Neuronal stem cell (in vitro differentiated cells): ENCODE data around the gene THSD7A.
"Not testable (repeated sequence)": the region's sequence is repeated elsewhere in the genome, so short reads cannot be mapped to it uniquely, and the experiment has no call there.

ENCODE experiments used
- DNase-seq: peaks from one replicate; pipeline ENCODE4 v3.0.0-alpha.2; 2013; ENCODE audit warnings: low spot score
- H2AFZ ChIP-seq: one replicate; pipeline ENCODE4 v1.6.1; 2013; ENCODE audit warnings: mild to moderate bottlenecking, low read length, inconsistent platforms
- H2AK5ac ChIP-seq: 2 replicates; pipeline ENCODE4 v1.6.1; 2013; ENCODE audit warnings: low read depth, mild to moderate bottlenecking, inconsistent platforms, low read length, moderate library complexity, mixed read lengths
- H2BK120ac ChIP-seq: 2 replicates; pipeline ENCODE4 v1.6.1; 2013; ENCODE audit warnings: low read depth, mild to moderate bottlenecking, inconsistent platforms, low read length, moderate library complexity, mixed read lengths
- H2BK12ac ChIP-seq: one replicate; pipeline ENCODE4 v1.6.1; 2013; ENCODE audit warnings: low read length, inconsistent platforms
- H2BK15ac ChIP-seq: 2 replicates; pipeline ENCODE4 v1.6.1; 2013; ENCODE audit warnings: mild to moderate bottlenecking, low read length, inconsistent platforms, mixed read lengths
- H2BK5ac ChIP-seq: one replicate; pipeline ENCODE4 v1.6.1; 2013; ENCODE audit warnings: inconsistent platforms, mild to moderate bottlenecking, low read length, moderate library complexity
- H3K14ac ChIP-seq: one replicate; pipeline ENCODE4 v1.6.1; 2013; ENCODE audit warnings: low read length, inconsistent platforms
- H3K18ac ChIP-seq: 2 replicates; pipeline ENCODE4 v1.6.1; 2013; ENCODE audit warnings: low read length, inconsistent platforms
- H3K23ac ChIP-seq: 2 replicates; pipeline ENCODE4 v1.6.1; 2013; ENCODE audit warnings: low read depth, mild to moderate bottlenecking, mixed read lengths, low read length, inconsistent platforms; ENCODE audit not compliant: poor library complexity
- H3K27ac ChIP-seq: replicated peaks from 3 replicates; pipeline ENCODE4 v1.5.1; 2013; ENCODE audit warnings: low read length, inconsistent platforms
- H3K27me3 ChIP-seq, 3 experiments: 2 replicates each; pipeline ENCODE4 v1.6.1; 2013; ENCODE audit warnings: low read length in 3 of 3, mild to moderate bottlenecking in 2 of 3, inconsistent platforms in 1 of 3, low read depth in 1 of 3, mixed read lengths in 1 of 3, moderate library complexity in 1 of 3; ENCODE audit not compliant: control insufficient read depth in 3 of 3, insufficient read depth in 3 of 3
- H3K36me3 ChIP-seq, 2 donors: replicated peaks in 1 of 2; 2 replicates each; pipeline ENCODE4 v1.6.1; 2013; ENCODE audit warnings: low read length in 2 of 2; ENCODE audit not compliant: control insufficient read depth in 2 of 2, insufficient read depth in 2 of 2
- H3K4ac ChIP-seq: 2 replicates; pipeline ENCODE4 v1.6.1; 2013; ENCODE audit warnings: inconsistent platforms, mild to moderate bottlenecking, low read length, moderate library complexity
- H3K4me1 ChIP-seq, 2 donors: 1 replicate in 1 of 2; 2 replicates in 1 of 2; pipeline ENCODE4 v1.6.1; 2013; ENCODE audit warnings: low read length in 2 of 2, low read depth in 1 of 2; ENCODE audit not compliant: control insufficient read depth in 2 of 2, insufficient read depth in 1 of 2
- H3K4me2 ChIP-seq: one replicate; pipeline ENCODE4 v1.6.1; 2013; ENCODE audit warnings: mild to moderate bottlenecking, low read length, inconsistent platforms; ENCODE audit not compliant: insufficient read depth, poor library complexity, severe bottlenecking
- H3K4me3 ChIP-seq, 2 donors: 2 replicates each; pipeline ENCODE4 v1.5.1; 2013; ENCODE audit warnings: low read length in 2 of 2, mild to moderate bottlenecking in 2 of 2, inconsistent platforms in 1 of 2, moderate library complexity in 1 of 2
- H3K79me1 ChIP-seq: one replicate; pipeline ENCODE4 v1.6.1; 2013; ENCODE audit warnings: low read depth, mild to moderate bottlenecking, inconsistent platforms, low read length, moderate library complexity
- H3K9ac ChIP-seq: one replicate; pipeline ENCODE4 v1.6.1; 2013; ENCODE audit warnings: mild to moderate bottlenecking, low read depth, low read length, inconsistent platforms; ENCODE audit not compliant: poor library complexity
- H3K9me3 ChIP-seq, 2 donors: replicated peaks in 1 of 2; 2 replicates each; pipeline versions ENCODE3 to v1.6.1; 2013; ENCODE audit warnings: low read length in 2 of 2, mild to moderate bottlenecking in 2 of 2, inconsistent platforms in 1 of 2, low read depth in 1 of 2, mixed read lengths in 1 of 2, moderate library complexity in 1 of 2; ENCODE audit not compliant: control insufficient read depth in 2 of 2, insufficient read depth in 1 of 2
- H4K8ac ChIP-seq: one replicate; pipeline ENCODE4 v1.6.1; 2013; ENCODE audit warnings: low read depth, mild to moderate bottlenecking, inconsistent platforms, low read length, moderate library complexity
- H4K91ac ChIP-seq: one replicate; pipeline ENCODE4 v1.6.1; 2013; ENCODE audit warnings: low read length, low read depth, mild to moderate bottlenecking, inconsistent platforms; ENCODE audit not compliant: poor library complexity
- WGBS, 2 donors: extraction: QIAGEN DNeasy Blood & Tissue Kit; methylation state at CpG; one replicate each; pipeline ENCODE4 v1.1.7; 2013; ENCODE audit warnings: missing lambda C conversion rate in 2 of 2, mixed read lengths in 1 of 2; ENCODE audit not compliant: insufficient read length in 2 of 2, insufficient replicate concordance in 1 of 2; ENCODE audit errors: extremely low coverage in 2 of 2; 5-methylcytosine and 5-hydroxymethylcytosine counted together

Gene THSD7A

GRCh38 chr7:11521964-11522499 is 310.0 kb downstream of the THSD7A start:
- H3K27me3 ChIP-seq, H3K18ac ChIP-seq, H3K14ac ChIP-seq, H3K36me3 ChIP-seq, H4K91ac ChIP-seq, H2BK15ac ChIP-seq, H3K4me3 ChIP-seq, H3K4ac ChIP-seq, DNase-seq, H2BK120ac ChIP-seq, H3K79me1 ChIP-seq, H3K23ac ChIP-seq, H3K9ac ChIP-seq, H2BK12ac ChIP-seq, H2BK5ac ChIP-seq, H2AFZ ChIP-seq, H4K8ac ChIP-seq, H3K9me3 ChIP-seq, H3K4me2 ChIP-seq, H3K27ac ChIP-seq, H2AK5ac ChIP-seq: not testable (repeated sequence)
- WGBS, 2 donors: no CpG with 5 or more reads among the region's 2 CpGs
- peaks cover 4 to 22% of the 10 kb centered on the region in 2 donors for H3K4me1 ChIP-seq

- Histone ChIP-seq H3K9me3 (no peaks in the 10 kb centered on the region), H2BK12ac (no peak overlapping the region), H3K27me3 (no peaks in the 10 kb centered on the region), H2BK15ac (no peak overlapping the region), H2BK5ac (no peak overlapping the region), H2BK120ac (no peak overlapping the region), H3K14ac (no peak overlapping the region), H2AFZ (no peak overlapping the region), H3K4ac (no peak overlapping the region), H3K4me2 (no peak overlapping the region), H3K79me1 (no peaks in the 10 kb centered on the region), H4K91ac (no peak overlapping the region), H3K36me3 (no peaks in the 10 kb centered on the region), H3K23ac (no peak overlapping the region), H3K18ac (no peak overlapping the region), H4K8ac (no peak overlapping the region), H3K4me1 (peaks cover 2 to 5% of the 10 kb centered on the region in 2 donors), H2AK5ac (no peak overlapping the region), H3K27ac (no peak overlapping the region), H3K9ac (no peak overlapping the region), H3K4me3 (no peak overlapping the region)
- no CpG with 5 or more reads among the region's 1 CpG for WGBS, 2 donors
- peak; percentile 3 for DNase-seq
Measured at GRCh38 chr7:11517853-11518252, 314.1 kb downstream of the THSD7A start.

DNA sequence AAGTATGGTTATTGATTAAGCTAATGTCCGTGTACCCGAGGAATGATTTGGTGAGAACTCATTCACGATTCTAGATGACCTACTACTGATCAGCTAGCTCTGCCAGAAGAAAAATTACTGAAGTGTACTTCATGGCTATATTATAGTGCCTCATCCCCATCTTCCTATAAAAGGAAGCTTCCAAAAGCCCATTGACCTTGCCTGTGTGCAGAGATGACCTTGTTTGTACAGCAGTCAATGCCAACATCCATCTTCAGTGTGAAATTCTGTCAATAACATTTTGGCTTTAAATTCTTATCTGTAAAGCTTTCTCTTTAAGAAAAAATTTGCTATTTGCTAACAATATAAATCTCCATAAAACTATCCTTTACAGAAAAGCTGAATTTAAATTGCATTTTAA is 315.7 kb downstream of the THSD7A start:
- Histone ChIP-seq H2BK120ac (no peak overlapping the region), H2AFZ (no peak overlapping the region), H3K9me3 (no peaks in the 10 kb centered on the region), H3K14ac (no peak overlapping the region), H2BK5ac (no peak overlapping the region), H2AK5ac (no peak overlapping the region), H4K91ac (no peak overlapping the region), H2BK12ac (no peak overlapping the region), H3K23ac (no peak overlapping the region), H3K9ac (no peak overlapping the region), H3K79me1 (no peaks in the 10 kb centered on the region), H4K8ac (no peak overlapping the region), H3K4me2 (no peak overlapping the region), H3K27me3 (no peaks in the 10 kb centered on the region), H3K27ac (no peak overlapping the region), H3K36me3 (no peaks in the 10 kb centered on the region), H3K4me1 (peaks cover 2 to 3% of the 10 kb centered on the region in 2 donors), H3K4ac (no peak overlapping the region), H3K4me3 (no peak overlapping the region), H2BK15ac (no peak overlapping the region), H3K18ac (no peak overlapping the region)
- DNase-seq: no peak
- no CpG with 5 or more reads among the region's 3 CpGs for WGBS, 2 donors

GRCh38 chr7:11513460-11513859 is 318.5 kb downstream of the THSD7A start:
- no peaks in the 10 kb centered on the region for H3K79me1 ChIP-seq

More at GRCh38 chr7:11513460-11513859, 318.5 kb downstream of the THSD7A start:
- Histone ChIP-seq H2BK15ac (no peak overlapping the region), H3K23ac (no peak overlapping the region), H3K27ac (no peak overlapping the region), H2BK5ac (no peak overlapping the region), H2AK5ac (no peak overlapping the region), H3K36me3 (no peaks in the 10 kb centered on the region), H3K4me3 (no peak overlapping the region), H3K9me3 (no peaks in the 10 kb centered on the region), H2BK120ac (no peak overlapping the region), H3K18ac (no peak overlapping the region), H3K4me2 (no peak overlapping the region), H3K27me3 (no peaks in the 10 kb centered on the region), H3K4ac (no peak overlapping the region), H3K9ac (no peak overlapping the region), H4K8ac (no peak overlapping the region), H2AFZ (no peak overlapping the region), H2BK12ac (no peak overlapping the region), H3K14ac (no peak overlapping the region), H3K4me1 (peaks cover 2 to 3% of the 10 kb centered on the region in 2 donors), H4K91ac (no peak overlapping the region)
- WGBS, 2 donors: no CpG with 5 or more reads among the region's 1 CpG
- DNase-seq: no peak
